Thoracic aorta (tissue), 2 donors: ENCODE measurements around the gene RAB7A. TPM values are rescaled to one million over a fixed set of nuclear protein-coding genes. Genes with fewer than 3 reads are reported as not detected.

Experiments
- ATAC-seq: fragments of 150-250 bp; one replicate; pipeline ENCODE4 v1.8.0; 2017; ENCODE audit warnings: low read depth; ENCODE audit not compliant: insufficient number of reproducible peaks, low FRiP score
- DNase-seq: peaks from one replicate; pipeline ENCODE4 v3.0.0-alpha.2; 2020; ENCODE audit warnings: low spot score
- H3K27ac ChIP-seq, 2 donors: fragments of 200-600 bp; sonication (generic); 1 replicate in 1 of 2; 2 replicates in 1 of 2; pipeline ENCODE4 v1.5.1; 2016; ENCODE audit warnings: mild to moderate bottlenecking in 2 of 2, moderate library complexity in 2 of 2
- H3K27me3 ChIP-seq: fragments of 200-600 bp; sonication (generic); replicated peaks from 2 replicates; pipeline ENCODE4 v1.6.0; 2016; ENCODE audit warnings: mild to moderate bottlenecking; ENCODE audit not compliant: insufficient read depth
- H3K36me3 ChIP-seq: fragments of 200-600 bp; sonication (generic); one replicate; pipeline ENCODE4 v1.5.1; 2016
- H3K4me1 ChIP-seq, 2 donors: fragments of 200-600 bp; sonication (generic); 1 replicate in 1 of 2; 2 replicates in 1 of 2; pipeline versions ENCODE4 v1.5.1 to v1.6.0; 2016; ENCODE audit warnings: low read depth in 2 of 2, mild to moderate bottlenecking in 1 of 2; ENCODE audit not compliant: control insufficient read depth in 1 of 2
- H3K4me3 ChIP-seq: fragments of 200-600 bp; sonication (generic); 2 replicates; pipeline ENCODE4 v1.5.1; 2016; ENCODE audit warnings: mild to moderate bottlenecking
- H3K9me3 ChIP-seq: fragments of 200-600 bp; sonication (generic); 2 replicates; pipeline ENCODE4 v1.5.1; 2016
- total RNA-seq, 2 donors: library from RNA; depleted of rRNA; stranded (reverse); fragments of >200 nt; gene quantifications; one replicate each; pipeline versions ENCODE4 v1.1.0 to v1.2.3, GENCODE V29; 2016
- TF ChIP-seq, protein P1 (sequence below): fragments of 200-600 bp; sonication (generic); IDR thresholded peaks from one replicate; pipeline ENCODE4 v1.5.1; 2019; ENCODE audit warnings: antibody characterized with exemption

The RAB7A gene
- total RNA-seq, 2 donors from 2014 or later, result 73.1 to 108 TPM

DNA sequence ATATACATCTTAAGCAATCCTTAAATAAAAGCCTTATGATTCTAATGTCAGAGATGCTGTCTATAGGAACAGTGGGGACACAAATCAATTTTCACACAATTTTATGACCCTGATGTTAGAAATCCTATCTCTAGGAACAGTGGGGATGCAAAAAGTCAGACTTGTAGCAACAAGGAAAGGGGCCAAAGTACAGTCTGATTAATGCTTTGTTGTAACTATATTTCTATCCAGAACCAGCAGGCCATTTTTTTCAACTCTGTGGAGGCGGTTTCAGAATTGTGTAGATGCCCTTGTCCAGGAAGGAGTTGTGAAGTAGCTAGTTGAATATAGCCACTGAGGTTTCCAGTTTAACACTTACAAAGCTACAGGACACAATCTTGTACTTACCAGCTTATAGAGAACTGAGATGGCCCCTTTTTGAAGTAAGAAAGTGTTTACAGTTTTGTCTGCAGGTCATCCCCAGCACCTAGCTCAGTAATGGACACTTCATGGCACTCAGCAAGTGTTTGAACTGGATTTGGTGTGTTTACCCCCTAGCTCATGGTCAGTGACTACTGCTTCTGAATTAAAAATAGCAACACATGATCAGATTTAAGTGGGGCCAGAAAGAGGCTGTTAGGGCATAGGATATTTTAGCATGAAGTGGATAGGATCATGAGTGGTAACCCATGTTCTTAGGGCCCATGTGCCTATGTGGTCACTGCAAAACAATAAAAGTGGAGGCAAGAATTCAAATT is 54.3 kb downstream of the RAB7A start:
- TF ChIP-seq, protein P1, sequence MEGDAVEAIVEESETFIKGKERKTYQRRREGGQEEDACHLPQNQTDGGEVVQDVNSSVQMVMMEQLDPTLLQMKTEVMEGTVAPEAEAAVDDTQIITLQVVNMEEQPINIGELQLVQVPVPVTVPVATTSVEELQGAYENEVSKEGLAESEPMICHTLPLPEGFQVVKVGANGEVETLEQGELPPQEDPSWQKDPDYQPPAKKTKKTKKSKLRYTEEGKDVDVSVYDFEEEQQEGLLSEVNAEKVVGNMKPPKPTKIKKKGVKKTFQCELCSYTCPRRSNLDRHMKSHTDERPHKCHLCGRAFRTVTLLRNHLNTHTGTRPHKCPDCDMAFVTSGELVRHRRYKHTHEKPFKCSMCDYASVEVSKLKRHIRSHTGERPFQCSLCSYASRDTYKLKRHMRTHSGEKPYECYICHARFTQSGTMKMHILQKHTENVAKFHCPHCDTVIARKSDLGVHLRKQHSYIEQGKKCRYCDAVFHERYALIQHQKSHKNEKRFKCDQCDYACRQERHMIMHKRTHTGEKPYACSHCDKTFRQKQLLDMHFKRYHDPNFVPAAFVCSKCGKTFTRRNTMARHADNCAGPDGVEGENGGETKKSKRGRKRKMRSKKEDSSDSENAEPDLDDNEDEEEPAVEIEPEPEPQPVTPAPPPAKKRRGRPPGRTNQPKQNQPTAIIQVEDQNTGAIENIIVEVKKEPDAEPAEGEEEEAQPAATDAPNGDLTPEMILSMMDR, result no peak
- Histone ChIP-seq H3K9me3 (no peaks in the 10 kb centered on the region), H3K27ac (no peak overlapping the region), H3K27me3 (no peaks in the 10 kb centered on the region), H3K4me3 (no peak overlapping the region), H3K36me3 (no peaks in the 10 kb centered on the region), H3K4me1 (peaks cover 35 to 73% of the 10 kb centered on the region in 2 donors)
- no peak for ATAC-seq
- no peak for DNase-seq

DNA sequence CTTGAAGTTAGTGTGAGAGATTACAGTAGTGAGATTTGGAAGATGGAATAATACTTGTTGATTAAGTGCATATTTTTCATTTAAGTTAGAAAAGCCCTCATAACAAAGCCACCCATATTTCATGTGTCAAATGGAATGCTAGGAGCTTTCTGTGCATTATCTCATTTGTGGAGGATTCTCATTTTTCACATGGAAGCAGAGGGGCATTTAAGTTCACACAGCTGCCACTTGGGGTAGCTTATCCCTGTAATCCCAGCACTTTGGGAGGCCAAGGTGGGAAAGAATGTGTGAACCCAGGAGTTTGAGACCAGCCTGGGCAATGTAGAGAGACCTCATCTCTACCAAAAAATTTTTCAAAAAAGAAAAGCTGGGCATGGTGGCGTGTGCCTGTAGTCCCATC is 55.2 kb downstream of the RAB7A start:
- Histone ChIP-seq H3K27me3 (no peaks in the 10 kb centered on the region), H3K9me3 (no peaks in the 10 kb centered on the region), H3K4me3 (no peak overlapping the region), H3K27ac (no peak overlapping the region), H3K36me3 (no peaks in the 10 kb centered on the region), H3K4me1 (peaks cover 37 to 81% of the 10 kb centered on the region in 2 donors)
- no peak for DNase-seq
- TF ChIP-seq, protein P1, result no peak
- no peak for ATAC-seq

DNA sequence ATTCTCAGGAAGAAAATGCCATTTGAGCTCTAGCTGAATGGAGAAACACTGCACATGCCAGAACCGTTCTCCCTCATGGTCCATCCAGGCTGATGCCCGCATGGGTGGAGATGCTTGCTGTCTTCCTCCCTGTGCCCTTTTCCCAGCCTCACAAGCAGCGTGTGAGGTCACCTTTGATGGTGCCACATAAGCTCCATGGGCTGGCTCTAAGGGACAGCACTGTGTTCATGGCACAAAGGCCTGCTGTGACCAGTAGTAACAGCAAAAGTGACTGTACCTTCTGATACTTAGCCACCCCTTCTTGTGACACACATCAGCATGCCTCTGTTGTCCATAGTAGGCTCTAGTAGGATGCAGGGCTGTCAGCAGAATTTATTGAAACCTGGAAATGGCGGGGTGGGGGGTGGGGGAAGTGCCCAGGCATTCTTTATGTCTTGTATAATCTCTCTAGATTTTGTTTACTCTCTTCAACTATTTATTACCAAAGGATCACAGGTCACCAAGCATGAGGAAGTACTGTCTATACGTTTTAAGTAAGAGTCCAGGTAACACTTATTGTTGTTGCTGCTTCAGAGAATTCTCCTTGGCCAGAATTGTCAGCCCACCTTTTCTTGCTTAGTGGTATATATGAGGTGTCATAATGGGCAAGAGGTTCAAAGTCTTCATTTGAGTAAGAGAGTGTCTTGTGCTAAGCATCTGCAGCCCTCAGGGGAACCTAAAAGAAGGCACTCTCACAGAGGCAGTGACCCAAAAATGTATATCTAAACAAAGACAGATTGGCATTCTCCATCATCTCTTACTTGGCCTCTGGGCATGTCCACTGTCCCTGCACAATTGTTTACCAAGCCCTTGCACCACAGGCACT is 56.5 kb downstream of the RAB7A start:
- H3K36me3 ChIP-seq, result no peaks in the 10 kb centered on the region
- ATAC-seq, result no peak
- H3K27me3 ChIP-seq, result no peaks in the 10 kb centered on the region
- H3K4me1 ChIP-seq, result peaks cover 46 to 90% of the 10 kb centered on the region in 2 donors
- DNase-seq, result no peak
- H3K27ac ChIP-seq, result no peak overlapping the region
- H3K4me3 ChIP-seq, result no peak overlapping the region
- TF ChIP-seq, protein P1, result no peak
- H3K9me3 ChIP-seq, result no peaks in the 10 kb centered on the region

- ATAC-seq (peak; percentile 59), DNase-seq (no peak)
- no peaks in the 10 kb centered on the region for H3K27me3 ChIP-seq
- H3K4me3 ChIP-seq, result no peak overlapping the region
- H3K9me3 ChIP-seq, result no peaks in the 10 kb centered on the region
- H3K27ac ChIP-seq, result peak overlapping the region; percentile 35 to 62
- H3K4me1 ChIP-seq, result peaks cover 52 to 88% of the 10 kb centered on the region in 2 donors
- no peaks in the 10 kb centered on the region for H3K36me3 ChIP-seq
- TF ChIP-seq, protein P1, result no peak
Measured at GRCh38 chr3:128783774-128784173, 57.8 kb downstream of the RAB7A start.

GRCh38 chr3:128784232-128784631 is 58.2 kb downstream of the RAB7A start:
- H3K27me3 ChIP-seq, result no peaks in the 10 kb centered on the region
- TF ChIP-seq, protein P1, result no peak
- H3K4me1 ChIP-seq, result peaks cover 52 to 87% of the 10 kb centered on the region in 2 donors
- no peaks in the 10 kb centered on the region for H3K9me3 ChIP-seq
- H3K4me3 ChIP-seq, result no peak overlapping the region
- H3K27ac ChIP-seq, result peak overlapping the region; percentile 15 to 62
- ATAC-seq (no peak), DNase-seq (no peak)
- no peaks in the 10 kb centered on the region for H3K36me3 ChIP-seq
